SK-N-MC (cell line): ENCODE measurements around the gene TUBA4A.

ENCODE experiments used
- EZH2 ChIP-seq: fragments of 200-600 bp; sonication (generic); IDR thresholded peaks from one replicate; pipeline ENCODE4 v1.6.1; 2017; ENCODE audit warnings: antibody characterized with exemption
- FOXP2 ChIP-seq: optimal IDR thresholded peaks from 2 replicates; pipeline ENCODE3; 2011; ENCODE audit warnings: mild to moderate bottlenecking, moderate library complexity; ENCODE audit not compliant: insufficient read depth; ENCODE audit errors: extremely low read length, control extremely low read depth
- POLR2AphosphoS5 ChIP-seq: IDR thresholded peaks from 2 replicates; pipeline ENCODE4 v1.6.1; 2012; ENCODE audit warnings: mild to moderate bottlenecking, low read depth, low read length, borderline replicate concordance

DNA sequence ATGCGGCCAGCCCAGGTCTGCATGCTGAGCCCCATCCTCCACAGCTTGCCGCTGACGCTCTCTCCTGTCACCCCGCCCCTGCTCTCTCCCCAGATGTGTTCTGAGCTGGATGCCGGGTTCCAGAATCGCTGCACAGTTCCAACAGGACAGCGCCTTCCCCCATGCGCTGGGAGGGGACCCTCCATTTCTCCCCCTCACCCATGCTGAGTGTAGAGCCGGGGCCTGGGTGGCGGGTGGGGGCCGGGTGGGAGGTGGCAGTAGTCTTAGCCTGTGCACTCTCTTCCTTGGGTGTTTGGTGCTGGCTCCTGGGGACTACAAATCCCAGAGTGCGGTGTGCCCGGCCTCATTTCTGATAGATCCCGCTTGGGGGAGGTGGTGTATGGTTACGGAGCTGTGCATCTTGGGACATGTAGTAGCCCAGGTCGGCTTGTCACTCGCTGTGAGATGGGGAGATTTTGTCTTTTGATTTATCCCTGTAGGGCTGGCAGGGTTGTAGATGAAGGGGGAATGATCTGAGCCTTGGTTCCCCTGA, 32.2 kb upstream of the TUBA4A start:
- no peak for TF ChIP-seq POLR2AphosphoS5
- no peak for TF ChIP-seq EZH2
- TF ChIP-seq FOXP2 = no peak
